Activated T-cell treated with anti-CD3 and anti-CD28 coated beads, Interleukin-2, amount 50 U/mL, for 4 hours (primary cell): Measurements from ENCODE around the gene CRISPLD2. TPM values are rescaled to one million over a fixed set of nuclear protein-coding genes. Genes with fewer than 3 reads are reported as not detected.

ENCODE experiments used
- ATAC-seq, 2 donors: fragments of 200-7000 bp; cut with Tn5 transposase; one replicate each; pipeline ENCODE4 v1.10.0; 2021
- DNase-seq: peaks from one replicate; pipeline ENCODE4 v3.0.0-alpha.2; 2020
- H3K27me3 Mint-ChIP-seq: one replicate; pipeline ENCODE4 v1.8.0; 2021; ENCODE audit warnings: low read depth, mixed read lengths
- H3K36me3 Mint-ChIP-seq: one replicate; pipeline ENCODE4 v1.8.0; 2022; ENCODE audit warnings: mixed read lengths; ENCODE audit not compliant: insufficient read depth
- H3K4me1 Mint-ChIP-seq: one replicate; pipeline ENCODE4 v1.8.0; 2021; ENCODE audit warnings: low read depth, mixed read lengths
- H3K4me3 Mint-ChIP-seq: one replicate; pipeline ENCODE4 v1.8.0; 2021; ENCODE audit warnings: mild to moderate bottlenecking, moderate library complexity, mixed read lengths
- H3K9me3 Mint-ChIP-seq: one replicate; pipeline ENCODE4 v1.8.0; 2021; ENCODE audit warnings: mixed read lengths
- total RNA-seq, 3 donors: library from RNA; stranded (reverse); gene quantifications; one replicate each; pipeline ENCODE4 v1.2.1, GENCODE V29; 2021

CRISPLD2 gene
- total RNA-seq, 3 donors from 2014 or later, result 0.11 to 0.57 (median 0.46) TPM

GRCh38 chr16:84916178-84916577 is 96.4 kb downstream of the CRISPLD2 start:
- no peaks in the 10 kb centered on the region for H3K9me3 Mint-ChIP-seq
- ATAC-seq (no peak), DNase-seq (no peak)
- peaks cover 36% of the 10 kb centered on the region for H3K27me3 Mint-ChIP-seq
- H3K4me1 Mint-ChIP-seq, result no peaks in the 10 kb centered on the region
- no peak overlapping the region for H3K4me3 Mint-ChIP-seq
- no peaks in the 10 kb centered on the region for H3K36me3 Mint-ChIP-seq

GRCh38 chr16:84916850-84917249 is 97.1 kb downstream of the CRISPLD2 start:
- peaks cover 36% of the 10 kb centered on the region for H3K27me3 Mint-ChIP-seq
- H3K9me3 Mint-ChIP-seq, result no peaks in the 10 kb centered on the region
- ATAC-seq (no peak), DNase-seq (no peak)
- no peak overlapping the region for H3K4me3 Mint-ChIP-seq
- H3K36me3 Mint-ChIP-seq, result no peaks in the 10 kb centered on the region
- H3K4me1 Mint-ChIP-seq, result no peaks in the 10 kb centered on the region

- no peak overlapping the region for H3K4me3 Mint-ChIP-seq
- H3K9me3 Mint-ChIP-seq, result no peaks in the 10 kb centered on the region
- ATAC-seq, result no peak
- H3K4me1 Mint-ChIP-seq, result no peaks in the 10 kb centered on the region
- peaks cover 36% of the 10 kb centered on the region for H3K27me3 Mint-ChIP-seq
- DNase-seq, result no peak
- H3K36me3 Mint-ChIP-seq, result no peaks in the 10 kb centered on the region
Measured at GRCh38 chr16:84917492-84917891, 97.7 kb downstream of the CRISPLD2 start.

GRCh38 chr16:84918006-84918909 is 98.5 kb downstream of the CRISPLD2 start:
- H3K36me3 Mint-ChIP-seq, result no peaks in the 10 kb centered on the region
- peaks cover 36% of the 10 kb centered on the region for H3K27me3 Mint-ChIP-seq
- ATAC-seq (no peak), DNase-seq (no peak)
- H3K9me3 Mint-ChIP-seq, result no peaks in the 10 kb centered on the region
- no peak overlapping the region for H3K4me3 Mint-ChIP-seq
- H3K4me1 Mint-ChIP-seq, result no peaks in the 10 kb centered on the region

- Mint-ChIP-seq H3K4me1 (no peaks in the 10 kb centered on the region), H3K4me3 (no peak overlapping the region), H3K9me3 (no peaks in the 10 kb centered on the region), H3K27me3 (peaks cover 32% of the 10 kb centered on the region), H3K36me3 (no peaks in the 10 kb centered on the region)
- ATAC-seq (no peak), DNase-seq (no peak)
Measured at GRCh38 chr16:84919269-84919668, 99.5 kb downstream of the CRISPLD2 start.

- Mint-ChIP-seq H3K9me3 (no peaks in the 10 kb centered on the region), H3K27me3 (peaks cover 29% of the 10 kb centered on the region), H3K36me3 (no peaks in the 10 kb centered on the region), H3K4me3 (no peak overlapping the region), H3K4me1 (no peaks in the 10 kb centered on the region)
- DNase-seq (no peak), ATAC-seq (no peak)
Measured at GRCh38 chr16:84919708-84920107, 99.9 kb downstream of the CRISPLD2 start.

GRCh38 chr16:84920333-84920732 is 100.5 kb downstream of the CRISPLD2 start:
- peaks cover 27% of the 10 kb centered on the region for H3K27me3 Mint-ChIP-seq
- no peaks in the 10 kb centered on the region for H3K9me3 Mint-ChIP-seq
- H3K36me3 Mint-ChIP-seq, result no peaks in the 10 kb centered on the region
- ATAC-seq (no peak), DNase-seq (no peak)
- no peak overlapping the region for H3K4me3 Mint-ChIP-seq
- no peaks in the 10 kb centered on the region for H3K4me1 Mint-ChIP-seq

- no peak overlapping the region for H3K4me3 Mint-ChIP-seq
- H3K27me3 Mint-ChIP-seq, result peaks cover 12% of the 10 kb centered on the region
- H3K9me3 Mint-ChIP-seq, result no peaks in the 10 kb centered on the region
- DNase-seq (no peak), ATAC-seq (no peak)
- H3K4me1 Mint-ChIP-seq, result no peaks in the 10 kb centered on the region
- no peaks in the 10 kb centered on the region for H3K36me3 Mint-ChIP-seq
Measured at GRCh38 chr16:84922351-84923120, 102.8 kb downstream of the CRISPLD2 start.

- H3K4me1 Mint-ChIP-seq, result no peaks in the 10 kb centered on the region
- no peak for DNase-seq
- no peak overlapping the region for H3K4me3 Mint-ChIP-seq
- H3K9me3 Mint-ChIP-seq, result no peaks in the 10 kb centered on the region
- H3K36me3 Mint-ChIP-seq, result no peaks in the 10 kb centered on the region
- no peak for ATAC-seq
- H3K27me3 Mint-ChIP-seq, result peaks cover 7% of the 10 kb centered on the region
Measured at GRCh38 chr16:84924331-84925091, 104.7 kb downstream of the CRISPLD2 start.

- no peak overlapping the region for H3K4me3 Mint-ChIP-seq
- no peaks in the 10 kb centered on the region for H3K36me3 Mint-ChIP-seq
- DNase-seq (peak; percentile 71), ATAC-seq (peak; percentile 61 to 80)
- H3K9me3 Mint-ChIP-seq, result no peaks in the 10 kb centered on the region
- H3K4me1 Mint-ChIP-seq, result no peaks in the 10 kb centered on the region
- H3K27me3 Mint-ChIP-seq, result peaks cover 7% of the 10 kb centered on the region
Measured at GRCh38 chr16:84925092-84925772, 105.4 kb downstream of the CRISPLD2 start.

- Mint-ChIP-seq H3K4me3 (no peak overlapping the region), H3K9me3 (no peaks in the 10 kb centered on the region), H3K27me3 (peaks cover under 1% of the 10 kb centered on the region), H3K36me3 (no peaks in the 10 kb centered on the region), H3K4me1 (no peaks in the 10 kb centered on the region)
- DNase-seq (no peak), ATAC-seq (no peak)
Measured at GRCh38 chr16:84925773-84926372, 106.1 kb downstream of the CRISPLD2 start.

GRCh38 chr16:84926462-84926861 is 106.7 kb downstream of the CRISPLD2 start:
- Mint-ChIP-seq H3K27me3 (no peaks in the 10 kb centered on the region), H3K4me3 (no peak overlapping the region), H3K36me3 (no peaks in the 10 kb centered on the region), H3K9me3 (no peaks in the 10 kb centered on the region), H3K4me1 (no peaks in the 10 kb centered on the region)
- DNase-seq (no peak), ATAC-seq (no peak)

- DNase-seq (no peak), ATAC-seq (no peak)
- H3K36me3 Mint-ChIP-seq, result no peaks in the 10 kb centered on the region
- H3K4me3 Mint-ChIP-seq, result no peak overlapping the region
- no peaks in the 10 kb centered on the region for H3K4me1 Mint-ChIP-seq
- H3K27me3 Mint-ChIP-seq, result no peaks in the 10 kb centered on the region
- H3K9me3 Mint-ChIP-seq, result no peaks in the 10 kb centered on the region
Measured at GRCh38 chr16:84927621-84928591, 108.1 kb downstream of the CRISPLD2 start.
